ENCODE measurements around the gene TNRC6B.

DNA sequence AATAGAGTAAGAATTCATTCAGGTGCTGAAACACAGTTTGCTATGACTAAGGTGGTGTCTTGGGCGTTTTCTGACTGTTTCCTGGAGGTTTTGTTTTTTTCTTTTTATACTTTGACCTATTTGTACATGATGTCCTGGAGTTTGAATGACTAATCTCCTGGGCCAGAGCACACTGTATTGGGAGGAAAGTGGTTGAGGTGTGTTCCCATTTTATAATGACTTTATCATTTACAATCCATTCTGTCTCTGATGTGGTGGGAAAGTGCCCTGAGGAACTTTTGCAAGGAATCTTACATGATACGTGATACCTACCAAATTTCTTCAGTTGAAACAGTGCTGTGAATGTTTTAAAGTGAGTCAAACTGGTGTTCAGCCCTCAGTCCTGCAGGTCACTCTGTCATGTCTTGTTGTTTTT lies 80.8 kb downstream of the TNRC6B start:
- no peak for TF ChIP-seq EZH2 (IDR thresholded peaks at IDR 0.05; ENCODE audit: borderline replicate concordance, low read length)
- TF ChIP-seq CTCF (IDR thresholded peaks at IDR 0.05; ENCODE audit: low read length) = no peak

Measured in OCI-LY1 (cell line).